ENCODE results near the gene MRPS18A. TPM values are rescaled to one million over a fixed set of nuclear protein-coding genes. Genes with fewer than 3 reads are reported as not detected.

MRPS18A gene
- total and polyA plus RNA-seq, 9 of the 15 experiments (the other 6 are each of a cell fraction or from before 2014, with no cell fraction given): 87.5 to 243 (median 125) TPM

GRCh38 chr6:43674291-43674690 is 13.3 kb downstream of the MRPS18A start (continued):
- TF ChIP-seq, protein P1, sequence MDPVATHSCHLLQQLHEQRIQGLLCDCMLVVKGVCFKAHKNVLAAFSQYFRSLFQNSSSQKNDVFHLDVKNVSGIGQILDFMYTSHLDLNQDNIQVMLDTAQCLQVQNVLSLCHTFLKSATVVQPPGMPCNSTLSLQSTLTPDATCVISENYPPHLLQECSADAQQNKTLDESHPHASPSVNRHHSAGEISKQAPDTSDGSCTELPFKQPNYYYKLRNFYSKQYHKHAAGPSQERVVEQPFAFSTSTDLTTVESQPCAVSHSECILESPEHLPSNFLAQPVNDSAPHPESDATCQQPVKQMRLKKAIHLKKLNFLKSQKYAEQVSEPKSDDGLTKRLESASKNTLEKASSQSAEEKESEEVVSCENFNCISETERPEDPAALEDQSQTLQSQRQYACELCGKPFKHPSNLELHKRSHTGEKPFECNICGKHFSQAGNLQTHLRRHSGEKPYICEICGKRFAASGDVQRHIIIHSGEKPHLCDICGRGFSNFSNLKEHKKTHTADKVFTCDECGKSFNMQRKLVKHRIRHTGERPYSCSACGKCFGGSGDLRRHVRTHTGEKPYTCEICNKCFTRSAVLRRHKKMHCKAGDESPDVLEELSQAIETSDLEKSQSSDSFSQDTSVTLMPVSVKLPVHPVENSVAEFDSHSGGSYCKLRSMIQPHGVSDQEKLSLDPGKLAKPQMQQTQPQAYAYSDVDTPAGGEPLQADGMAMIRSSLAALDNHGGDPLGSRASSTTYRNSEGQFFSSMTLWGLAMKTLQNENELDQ (CRISPR knock-in tag; IDR thresholded peaks at IDR 0.05; ENCODE audit: borderline replicate concordance): no peak
- TF ChIP-seq POLR3G (IDR thresholded peaks at IDR 0.05; ENCODE audit: extremely low read depth, insufficient read length, insufficient replicate concordance) (no peak), ZEB2 (IDR thresholded peaks at IDR 0.05) (no peak), NFIC (IDR thresholded peaks at IDR 0.05) (no peak), ZNF140 (CRISPR knock-in tag; IDR thresholded peaks at IDR 0.05) (no peak)

DNA sequence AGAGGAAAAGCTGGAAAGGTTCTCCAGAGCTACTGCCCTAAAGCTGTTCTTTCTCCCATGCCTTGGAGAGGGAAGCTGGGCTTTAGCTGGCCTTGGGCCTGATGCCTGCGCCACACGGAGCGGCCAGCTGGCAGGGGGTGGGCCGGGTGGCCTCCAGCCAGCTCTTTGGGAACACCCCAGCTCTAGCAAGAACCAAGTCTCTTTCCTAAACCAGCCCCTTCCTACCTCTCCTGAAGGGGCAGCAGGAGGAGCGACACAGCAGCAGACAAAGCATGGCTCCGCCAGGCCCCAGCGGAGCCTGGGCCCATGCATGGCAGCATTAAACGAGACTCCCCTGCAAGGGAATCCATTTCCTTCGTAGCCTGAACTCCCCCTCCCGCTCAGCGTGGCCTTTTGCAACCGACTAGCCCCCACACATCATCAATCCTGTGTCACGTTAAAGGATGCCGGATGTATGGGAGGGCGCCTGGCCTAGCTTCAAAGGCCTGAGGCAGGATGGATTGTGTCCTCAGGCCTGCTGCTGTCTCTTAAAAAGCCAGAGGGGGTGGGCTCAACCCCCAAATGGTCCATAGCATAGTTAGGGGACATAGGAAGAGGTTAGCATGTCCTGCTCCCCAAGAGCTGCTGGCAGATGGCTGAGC is 14.0 kb downstream of the MRPS18A start:
- Histone ChIP-seq H4K20me1 (replicated peaks; ENCODE audit: control insufficient read depth, insufficient read depth, low read length) (no peaks in the 10 kb centered on the region; the same call in 1 of the 2 replicates), H3K4me3 (no peak overlapping the region), H3K36me3 (ENCODE audit: control insufficient read depth, insufficient read depth, low read length) (peaks cover 82% of the 10 kb centered on the region), H3K27me3 (ENCODE audit: control insufficient read depth in 2 of 2, insufficient read depth in 2 of 2, low read length in 2 of 2) (no peaks in the 10 kb centered on the region), H3K9me3 (replicated peaks; ENCODE audit: control insufficient read depth, insufficient read depth, low read depth, low read length) (no peaks in the 10 kb centered on the region), H3K9me1 (ENCODE audit: control insufficient read depth, insufficient read depth, low read length) (peaks cover 12% of the 10 kb centered on the region), H3K27ac (ENCODE audit: extremely low read depth, low read depth, low read length) (no peak overlapping the region), H3K79me2 (ENCODE audit: control insufficient read depth, insufficient read depth, low read length) (no peaks in the 10 kb centered on the region), H3K9ac (ENCODE audit: insufficient read depth in 1 of 2, low read depth in 2 of 2, low read length in 2 of 2) (peak overlapping the region in 1 of 2 experiments; percentile 15; a peak in 1 of 4 replicates), H3K4me1 (replicated peaks in 1 of 2; ENCODE audit: control insufficient read depth in 2 of 2, insufficient read depth in 2 of 2, low read length in 2 of 2) (peaks cover 25 to 26% of the 10 kb centered on the region in 2 experiments), H3K4me2 (ENCODE audit: insufficient read depth, low read length) (no peak overlapping the region), H2AFZ (ENCODE audit: low read depth, low read length) (no peak overlapping the region)
- ChIA-PET CTCF (ENCODE audit: low intra/inter-chr PET ratio) (no interaction called here), POLR2A (interaction anchor here (0.6 to 4.5 kb wide), 9 partner anchors 8 to 569 kb away, joined by 3 to 27 read pairs (median 4); partner anchors contain the start of gene GTPBP2)
- 94% methylated on average over 15 of the region's 15 CpGs for WGBS (ENCODE audit: insufficient coverage, low coverage, missing lambda C conversion rate)
- BruUV-seq (replicated peaks): no TSS peak
- TF ChIP-seq RBFOX2 (IDR thresholded peaks at IDR 0.05; ENCODE audit: low read depth, low read length): 0 out of 2 replicates have a peak, but pooled peaks have one; percentile 32
- peak; percentile 24; the same call in 1 of the 2 replicates for TF ChIP-seq POLR2G (IDR thresholded peaks at IDR 0.05; ENCODE audit: low read depth, low read length)
- no peak for TF ChIP-seq ZNF224 (CRISPR knock-in tag; IDR thresholded peaks at IDR 0.05)
- no peak for DNase-seq (ENCODE audit: extremely low read depth in 1 of 4, low spot score in 3 of 4)
- no peak for ATAC-seq
- in situ Hi-C loops (cut with MboI) (no loop called here), intact Hi-C loops (cut with micrococcal nuclease) (no loop called here)
- no peak for FAIRE-seq
